Measurements from ENCODE around the gene RASAL2.

RASAL2 gene

DNA sequence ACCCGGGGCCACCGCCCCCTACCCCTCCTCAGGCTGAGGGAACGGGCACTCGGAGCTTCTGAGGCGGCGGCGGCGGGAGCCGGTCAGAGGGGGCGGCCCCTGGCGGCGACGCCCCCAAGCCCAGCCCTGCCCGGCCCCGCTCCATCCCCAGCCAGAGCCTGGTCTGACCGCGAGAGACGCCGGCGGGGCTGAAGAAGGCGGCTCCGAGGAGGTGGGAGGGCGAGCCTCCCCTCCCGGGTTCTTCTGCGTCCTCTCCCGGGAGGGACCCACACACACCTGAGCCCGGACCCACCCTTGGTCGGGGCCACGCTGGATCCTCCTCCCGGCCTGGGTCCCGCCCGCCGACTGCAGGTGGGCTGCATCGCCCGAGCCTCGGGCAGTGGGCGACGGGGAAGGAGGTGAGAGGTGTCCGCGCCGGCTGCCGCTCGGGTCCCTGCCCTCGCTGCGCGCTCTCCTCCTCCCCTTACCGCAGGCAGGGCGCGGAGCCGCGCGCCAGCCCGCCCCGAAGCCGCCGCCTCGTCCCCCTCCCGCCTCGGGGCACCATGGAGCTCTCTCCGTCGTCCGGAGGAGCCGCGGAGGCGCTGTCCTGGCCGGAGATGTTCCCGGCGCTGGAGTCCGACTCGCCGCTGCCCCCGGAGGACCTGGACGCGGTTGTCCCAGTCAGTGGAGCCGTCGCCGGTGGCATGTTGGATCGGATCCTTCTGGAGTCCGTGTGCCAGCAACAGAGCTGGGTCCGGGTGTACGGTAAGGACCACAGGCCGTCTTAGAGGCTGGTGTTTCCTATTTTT lies at the start of gene RASAL2:
RASAL2 (plus strand) TSS at position 154 of the 788 bp plus-strand sequence; CDS start at position 543, 389 bp downstream.
- no peak for DNase-seq (ENCODE audit: low read depth)
- peak within 1 kb of the TSS; percentile 97 for H3K4me3 ChIP-seq (ENCODE audit: control insufficient read depth, low read depth, low read length)
- peak; percentile 32 for TF ChIP-seq CTCF (IDR thresholded peaks at IDR 0.05; ENCODE audit: control insufficient read depth, insufficient read depth, low read depth, low read length, missing control alignments)

DNA sequence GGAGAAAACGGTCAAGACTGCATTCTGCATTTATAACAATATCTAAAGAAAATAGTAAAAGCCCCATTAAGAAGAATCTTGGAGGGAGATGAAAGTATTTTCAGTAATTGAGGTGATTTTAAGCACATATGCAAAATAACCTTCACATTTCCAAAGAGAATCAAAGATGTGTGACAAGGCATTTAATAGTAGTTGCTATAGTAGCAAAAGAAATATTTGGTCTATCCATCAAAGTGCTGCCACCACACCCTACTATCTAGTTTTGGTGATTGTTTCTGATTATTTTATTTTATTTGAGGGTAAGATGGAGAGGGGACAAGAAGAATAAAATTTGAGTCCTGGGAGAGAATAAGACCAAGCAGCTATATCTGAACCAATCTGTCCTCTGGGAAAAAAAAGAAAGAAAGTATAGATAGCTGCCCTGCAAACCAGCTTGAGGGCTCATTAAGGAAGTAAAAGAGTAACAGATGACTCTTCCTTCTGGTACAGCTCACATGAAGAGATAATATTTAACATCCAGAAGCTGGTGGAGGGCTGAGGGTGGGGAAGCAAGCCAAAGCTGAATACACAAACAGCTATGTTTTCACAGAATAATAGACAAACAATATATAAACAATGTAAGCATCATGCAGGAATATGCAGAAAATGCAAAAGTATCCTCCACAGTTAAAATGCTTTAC lies 47.2 kb upstream of the RASAL2 start:
- no peak for DNase-seq (ENCODE audit: low read depth)
- TF ChIP-seq CTCF (IDR thresholded peaks at IDR 0.05; ENCODE audit: control insufficient read depth, insufficient read depth, low read depth, low read length, missing control alignments), result no peak
- no peak overlapping the region for H3K4me3 ChIP-seq (ENCODE audit: control insufficient read depth, low read depth, low read length)

DNA sequence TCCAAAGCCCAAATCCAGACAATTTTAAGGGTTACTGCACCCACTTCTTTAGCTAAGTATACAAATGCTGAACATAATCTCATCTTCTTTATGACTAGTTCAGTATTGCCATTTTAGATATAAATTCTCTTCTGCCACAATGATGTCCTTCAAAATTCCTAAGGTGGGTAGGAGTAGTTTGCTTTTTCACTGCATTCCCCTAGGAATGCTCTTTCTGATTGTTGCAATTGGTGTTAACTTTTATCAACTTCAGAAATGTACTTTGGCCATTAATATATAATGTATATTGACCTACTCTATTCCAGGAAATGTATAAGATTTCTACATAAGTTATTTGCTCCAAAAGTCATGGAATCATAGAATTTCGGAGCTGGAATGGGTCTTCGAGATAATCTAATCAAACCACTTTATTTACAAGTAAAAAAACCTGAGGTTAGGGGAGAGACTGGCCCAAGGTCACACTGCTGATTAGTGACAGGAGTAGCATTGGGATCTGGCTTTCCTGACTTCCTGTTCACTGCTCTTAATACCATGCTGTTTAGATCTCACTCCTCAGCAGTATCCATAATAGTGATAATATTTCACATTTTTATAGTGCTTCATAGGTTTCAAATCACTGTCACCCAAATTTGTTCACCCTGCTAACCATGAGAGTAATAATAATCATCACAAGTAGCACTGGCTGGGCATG lies 46.4 kb upstream of the RASAL2 start:
- no peak for DNase-seq (ENCODE audit: low read depth)
- no peak overlapping the region for H3K4me3 ChIP-seq (ENCODE audit: control insufficient read depth, low read depth, low read length)
- no peak for TF ChIP-seq CTCF (IDR thresholded peaks at IDR 0.05; ENCODE audit: control insufficient read depth, insufficient read depth, low read depth, low read length, missing control alignments)

DNA sequence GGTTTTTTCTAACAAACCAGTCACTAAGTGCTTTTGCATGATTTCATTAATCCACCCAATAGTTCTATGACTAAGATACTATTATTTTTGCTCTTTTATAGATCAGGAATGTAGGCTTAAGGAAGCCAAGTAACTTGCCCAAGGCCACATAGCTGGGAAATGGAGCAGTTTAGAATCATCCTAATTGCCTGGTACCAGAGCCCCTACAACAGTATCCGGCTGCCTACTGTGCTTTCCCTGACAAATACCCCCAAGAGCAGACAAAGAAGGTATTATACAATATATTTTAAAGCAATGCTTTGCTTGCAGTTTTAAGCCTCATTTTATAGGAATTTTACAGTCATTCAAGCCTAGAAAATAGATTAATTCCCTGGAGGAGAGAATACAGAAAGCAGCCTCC lies 45.5 kb upstream of the RASAL2 start:
- TF ChIP-seq CTCF (IDR thresholded peaks at IDR 0.05; ENCODE audit: control insufficient read depth, insufficient read depth, low read depth, low read length, missing control alignments), result no peak
- H3K4me3 ChIP-seq (ENCODE audit: control insufficient read depth, low read depth, low read length), result no peak overlapping the region
- DNase-seq (ENCODE audit: low read depth), result no peak

DNA sequence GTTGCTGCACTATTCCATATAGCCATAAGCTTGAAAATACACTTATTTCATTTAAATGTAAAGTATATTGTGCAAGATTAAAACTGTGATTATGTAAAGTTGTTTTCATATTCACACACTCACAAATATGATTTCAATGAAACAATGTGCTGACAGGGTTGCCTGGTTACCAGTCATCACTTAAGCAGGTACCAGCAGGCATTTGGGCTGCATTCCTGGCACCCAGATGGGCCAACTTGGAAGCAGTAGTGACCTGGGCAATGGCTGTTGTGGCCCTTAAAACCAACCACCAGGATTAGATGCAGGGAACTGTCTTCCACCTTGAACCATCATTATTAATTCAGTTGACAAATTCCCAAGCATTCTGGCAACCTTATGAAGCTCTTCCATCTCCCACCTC lies 45.0 kb upstream of the RASAL2 start:
- DNase-seq (ENCODE audit: low read depth), result no peak
- H3K4me3 ChIP-seq (ENCODE audit: control insufficient read depth, low read depth, low read length), result no peak overlapping the region
- no peak for TF ChIP-seq CTCF (IDR thresholded peaks at IDR 0.05; ENCODE audit: control insufficient read depth, insufficient read depth, low read depth, low read length, missing control alignments)

- H3K4me3 ChIP-seq (ENCODE audit: control insufficient read depth, low read depth, low read length), result no peak overlapping the region
- no peak for TF ChIP-seq CTCF (IDR thresholded peaks at IDR 0.05; ENCODE audit: control insufficient read depth, insufficient read depth, low read depth, low read length, missing control alignments)
- DNase-seq (ENCODE audit: low read depth), result no peak
These were observed 43.8 kb upstream of the RASAL2 start for GRCh38 chr1:178050084-178050483.
